Measurements from ENCODE around the gene CDK2AP2.
"Not testable (repeated sequence)": the region's sequence is repeated elsewhere in the genome, so short reads cannot be mapped to it uniquely, and the experiment has no call there.

CDK2AP2 gene

DNA sequence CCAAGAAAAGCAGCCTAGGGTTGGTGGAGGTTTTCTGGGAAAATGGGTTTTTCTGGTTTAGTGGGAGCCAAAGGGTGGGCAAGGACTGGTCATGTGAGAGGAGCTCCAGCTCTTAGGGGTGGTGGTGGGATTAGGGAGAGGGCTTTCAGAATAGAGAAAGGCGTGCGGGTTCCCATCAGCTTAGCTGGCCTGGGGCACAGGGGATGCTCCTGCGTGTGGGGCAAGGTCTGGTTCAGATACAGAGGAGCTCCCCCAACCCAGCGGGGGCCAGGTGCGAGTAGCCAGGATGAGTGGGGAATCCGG is 39.6 kb downstream of the CDK2AP2 start:
- DNase-seq = peak in 1 of 58 donors; percentile 51

DNA sequence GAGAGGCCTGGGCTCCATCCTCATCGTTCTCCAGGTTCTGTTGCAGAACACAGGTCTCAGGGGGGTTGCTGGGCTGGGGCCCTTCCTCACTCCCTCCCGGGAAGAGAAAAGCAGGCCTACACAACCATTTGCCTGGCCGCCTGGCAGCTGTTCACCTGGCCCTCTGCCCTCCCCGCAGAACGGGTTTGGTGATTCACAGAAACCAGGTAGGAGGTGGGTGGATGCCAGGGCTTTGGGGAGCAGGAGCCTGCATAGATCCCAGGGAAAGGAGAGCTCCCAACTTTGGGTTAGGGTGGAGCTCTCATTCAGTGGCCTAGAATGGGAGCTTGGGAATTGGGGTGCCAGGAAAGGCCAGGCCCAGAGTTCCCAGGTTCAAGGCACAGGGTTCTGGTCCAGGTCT is 39.9 kb downstream of the CDK2AP2 start:
- DNase-seq = peak in 12 of 58 donors; percentile 13 to 49 (median 24)

DNA sequence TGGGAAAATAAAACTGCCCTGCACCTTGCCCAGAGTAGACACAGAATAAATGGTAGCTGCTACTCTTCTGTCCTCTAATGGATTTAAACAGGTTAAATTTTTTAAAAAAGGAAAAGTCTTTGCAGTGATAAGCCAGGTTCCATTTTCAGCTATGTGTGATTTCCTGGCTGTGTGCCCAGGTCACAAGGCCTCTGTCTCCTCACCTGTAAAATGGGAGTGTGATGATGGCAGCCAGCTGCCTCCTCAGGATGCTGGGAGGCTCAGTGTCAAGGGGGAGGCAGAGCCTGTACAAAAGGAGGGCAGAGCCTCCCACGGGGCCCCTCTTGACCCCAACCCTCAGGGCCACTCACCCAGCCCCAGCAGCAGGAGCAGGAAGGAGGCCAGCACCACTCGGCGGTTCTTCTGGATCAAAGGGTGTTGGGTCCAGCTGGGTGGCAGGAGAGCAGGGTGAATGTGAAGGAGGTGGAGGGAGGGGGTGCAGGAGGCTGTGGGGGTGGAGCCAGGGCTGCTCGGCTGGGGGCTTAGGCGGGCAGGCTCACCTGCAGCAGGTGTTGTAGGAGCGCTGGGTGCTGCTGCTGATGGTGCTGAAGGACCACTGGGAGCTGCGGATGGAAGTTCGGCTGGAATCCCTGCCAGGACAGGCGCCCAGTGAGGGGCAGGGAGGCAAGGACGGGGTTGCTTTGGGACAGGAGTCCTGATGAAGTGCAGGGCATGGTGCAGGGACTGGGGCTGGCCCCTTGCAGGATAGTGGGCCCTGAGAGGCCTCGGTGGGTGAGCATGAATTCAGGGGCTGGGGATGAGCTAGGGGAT is 40.8 kb downstream of the CDK2AP2 start:
- no peak for DNase-seq

DNA sequence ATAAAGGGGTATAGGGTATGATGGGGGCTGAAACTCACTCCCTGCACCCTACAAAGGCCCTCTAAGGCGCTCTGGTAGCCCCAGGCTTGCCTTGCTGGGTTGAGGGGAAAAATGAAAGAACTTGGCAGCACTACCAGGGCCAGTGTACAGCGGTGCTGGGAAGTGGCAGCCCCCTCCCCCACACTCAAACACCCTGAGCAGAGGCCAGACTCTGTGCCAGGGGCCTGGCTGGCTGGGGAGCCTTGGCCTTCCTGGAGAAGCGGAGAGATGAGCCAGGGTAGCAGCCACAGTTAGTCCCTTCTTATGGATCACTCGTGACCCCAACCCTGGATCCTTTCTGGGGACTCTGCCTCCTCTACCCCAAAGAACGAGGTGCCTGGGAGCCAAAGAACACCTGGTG is 41.6 kb downstream of the CDK2AP2 start:
- DNase-seq = peak in 6 of 58 donors; percentile 16 to 56 (median 32)

DNA sequence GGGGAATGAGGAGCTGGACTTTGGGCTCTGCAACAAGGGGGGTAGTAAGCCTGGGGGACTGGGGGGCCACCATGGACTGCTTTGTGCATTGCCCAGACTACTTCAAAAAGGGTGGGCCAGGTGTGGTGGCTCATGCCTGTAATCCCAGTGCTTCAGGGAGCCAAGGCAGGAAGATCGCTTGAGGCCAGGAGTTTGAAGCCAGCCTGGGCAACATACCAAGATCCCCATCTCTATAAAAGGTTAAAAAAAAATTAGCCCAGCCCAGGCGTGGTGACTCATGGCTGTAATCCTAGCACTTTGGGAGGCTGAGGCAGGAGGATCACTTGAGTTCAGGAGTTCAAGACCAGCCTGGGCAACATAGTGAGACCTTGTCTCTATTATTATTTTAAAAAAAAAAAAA is 42.4 kb downstream of the CDK2AP2 start:
- not testable (repeated sequence) for DNase-seq

DNA sequence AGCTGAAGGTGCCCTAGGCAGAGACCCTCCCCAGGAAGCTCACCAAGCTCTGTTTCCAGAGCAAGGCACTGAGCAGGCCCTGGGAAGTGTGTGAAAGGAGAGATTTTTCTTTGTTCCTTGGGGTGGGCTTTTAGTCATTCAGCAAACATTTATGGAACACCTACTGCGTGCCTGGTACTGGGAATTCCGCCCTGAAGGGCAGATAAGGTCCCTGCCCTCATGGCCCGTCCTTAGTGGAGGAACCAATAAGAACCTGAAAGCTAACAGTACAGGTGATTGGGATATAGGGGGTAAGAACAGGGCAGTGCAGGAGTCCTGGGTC is 42.8 kb downstream of the CDK2AP2 start:
- DNase-seq = no peak

DNA sequence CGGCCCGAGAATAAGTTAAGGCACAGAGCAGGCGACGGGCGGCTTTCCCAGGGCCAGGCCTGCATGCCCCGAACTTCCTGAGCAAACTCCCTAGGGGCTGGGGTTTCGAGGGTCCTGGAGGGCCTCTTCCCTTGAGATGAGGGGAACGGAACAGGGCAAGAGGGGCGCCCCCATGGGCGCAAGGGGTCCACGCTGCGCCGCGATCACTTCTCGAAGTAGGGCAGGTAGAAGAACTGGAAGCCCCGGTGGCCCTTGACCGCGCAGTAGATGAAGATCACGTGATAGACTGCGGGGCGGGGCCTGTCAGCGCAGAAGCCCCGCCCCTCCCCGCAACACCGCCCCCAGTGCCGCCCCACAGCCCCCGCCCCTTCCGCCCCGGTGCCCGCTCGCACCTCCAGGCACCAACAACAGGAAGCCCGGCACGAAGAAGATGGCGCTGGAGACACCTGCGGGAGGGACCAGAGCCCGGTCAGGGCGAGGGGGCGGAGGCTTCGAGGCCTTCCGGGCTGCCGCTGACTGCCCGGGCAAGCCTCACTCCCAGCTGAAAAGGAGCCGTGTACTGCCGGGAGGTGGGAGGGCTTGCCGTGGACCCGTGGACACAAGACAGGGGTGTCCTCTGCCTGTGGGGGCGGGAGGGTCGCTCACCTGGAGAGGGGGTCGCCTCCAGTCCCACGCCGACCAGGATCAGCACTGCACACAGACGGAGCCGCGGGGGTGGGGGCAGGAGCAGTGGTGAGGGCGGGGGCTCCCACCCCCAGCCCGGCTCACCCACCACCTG is 43.4 kb downstream of the CDK2AP2 start:
- DNase-seq = peak in 53 of 58 donors; percentile 16 to 86 (median 62)

DNA sequence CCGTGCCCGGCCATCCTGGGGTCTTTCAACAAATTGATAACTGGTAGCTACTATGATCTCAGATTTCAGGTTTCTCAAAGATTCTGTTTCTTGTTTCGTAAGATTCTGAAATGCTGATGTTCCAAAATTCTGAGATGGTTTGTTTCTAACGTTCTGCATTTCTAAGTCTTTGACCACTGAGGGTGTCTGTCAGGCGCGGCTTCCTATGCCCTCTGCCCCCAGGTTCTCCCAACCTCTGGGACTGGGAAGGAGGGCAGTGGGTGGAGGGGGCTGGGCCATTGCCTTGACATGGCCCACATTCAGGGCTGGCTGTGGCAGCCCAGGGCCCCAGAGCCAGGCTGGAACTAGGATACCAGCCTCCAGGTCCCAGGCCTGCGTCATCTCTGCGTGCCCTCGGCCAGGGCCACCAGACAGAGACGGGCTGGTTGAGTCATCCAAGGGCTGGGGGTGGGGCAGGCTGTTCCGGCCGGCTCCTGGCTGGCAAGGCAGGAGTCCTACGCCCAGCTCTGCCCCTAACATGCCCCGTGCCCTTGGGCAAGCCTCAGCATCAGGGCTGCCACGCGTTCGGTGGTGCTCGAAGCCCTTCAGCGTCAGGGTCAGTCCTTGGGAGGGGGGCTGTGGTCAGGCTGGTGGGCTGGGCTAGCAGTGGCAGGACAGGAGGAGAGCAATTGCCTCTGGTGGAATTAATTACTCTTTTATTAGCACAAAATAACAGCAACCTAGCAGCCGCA is 44.1 kb downstream of the CDK2AP2 start:
- DNase-seq = peak in 8 of 58 donors; percentile 12 to 72 (median 56)

DNA sequence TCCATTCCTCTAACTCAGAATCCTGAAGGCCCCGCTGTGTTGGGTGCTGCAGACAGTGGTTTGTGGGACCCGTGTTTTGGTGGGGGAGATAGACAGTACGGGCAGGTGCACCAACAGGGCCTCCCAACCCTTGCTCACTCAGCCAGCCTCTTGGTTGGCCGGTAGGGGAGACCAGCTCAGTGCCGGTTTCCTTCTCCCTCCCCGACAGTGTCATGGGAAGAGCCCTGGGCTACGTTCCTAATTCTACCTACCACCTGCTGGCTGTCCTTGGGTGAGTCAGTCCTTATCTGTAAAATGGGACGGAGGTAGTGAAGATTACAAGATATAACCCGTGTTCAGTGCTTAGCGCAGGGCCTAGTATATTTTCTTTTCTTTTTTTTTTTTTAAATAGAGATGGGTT is 44.8 kb downstream of the CDK2AP2 start:
- DNase-seq = no peak

DNA sequence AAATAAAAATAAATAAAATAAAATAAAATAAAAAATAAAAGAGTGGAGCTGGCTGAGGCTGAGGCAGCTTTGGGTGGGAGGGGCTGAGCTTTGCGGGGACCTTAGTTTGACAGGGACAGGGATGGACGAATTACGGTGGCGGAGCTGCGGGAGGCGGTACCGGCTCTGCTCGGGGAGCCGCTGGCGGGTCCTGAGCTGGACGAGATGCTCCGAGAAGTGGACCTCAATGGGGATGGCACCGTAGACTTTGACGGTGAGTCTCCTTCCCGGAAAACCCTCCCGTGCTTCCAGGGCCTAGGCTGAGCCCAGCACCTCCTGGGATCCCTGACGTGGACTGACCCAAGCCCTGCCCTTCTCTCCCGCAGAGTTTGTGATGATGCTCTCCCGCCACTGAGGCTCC is 49.7 kb downstream of the CDK2AP2 start:
- DNase-seq = no peak

DNA sequence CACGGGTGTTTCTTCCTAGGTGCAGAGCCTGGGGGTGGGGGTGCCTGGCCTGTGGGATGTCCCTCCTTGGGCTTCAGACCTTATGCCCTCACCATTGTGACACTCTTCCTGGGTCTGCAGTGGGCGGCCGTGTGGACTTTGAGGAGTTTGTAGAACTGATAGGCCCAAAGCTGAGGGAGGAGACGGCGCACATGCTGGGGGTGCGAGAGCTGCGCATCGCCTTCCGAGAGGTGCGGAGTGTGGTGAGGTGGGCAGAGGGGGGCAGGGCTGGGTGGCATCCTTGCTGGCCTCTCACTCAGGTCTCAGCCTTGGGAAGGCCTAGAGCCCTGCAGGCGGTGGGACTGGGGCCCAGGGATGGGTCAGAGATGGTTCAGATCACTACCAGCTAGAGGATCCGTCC is 50.5 kb downstream of the CDK2AP2 start:
- DNase-seq = no peak
